ENCODE data around the gene TIRAP. TPM values are rescaled to one million over a fixed set of nuclear protein-coding genes. Genes with fewer than 3 reads are reported as not detected.

The TIRAP gene
- total and polyA plus RNA-seq, 9 of the 15 experiments (the other 6 are each of a cell fraction or from before 2014, with no cell fraction given), result 0.60 to 8.7 (median 3.7) TPM

GRCh38 chr11:126310200-126310991, 27.5 kb downstream of the TIRAP start (continued):
- TF ChIP-seq CTCFL (IDR thresholded peaks at IDR 0.05; ENCODE audit: borderline replicate concordance, insufficient read depth, low read depth, low read length, poor library complexity, severe bottlenecking) (peak; percentile 20), NCOA6 (IDR thresholded peaks at IDR 0.05) (no peak), TARDBP (IDR thresholded peaks at IDR 0.05) (no peak), ZNF143 (CRISPR knock-in tag; IDR thresholded peaks at IDR 0.05) (no peak), ZNF124 (CRISPR knock-in tag; IDR thresholded peaks at IDR 0.05) (no peak), KDM5B (IDR thresholded peaks at IDR 0.05; ENCODE audit: insufficient replicate concordance, low read depth, low read length) (no peak), SMAD3 (CRISPR knock-in tag; conservative IDR thresholded peaks at IDR 0.05) (no peak), HMBOX1 (IDR thresholded peaks at IDR 0.05) (no peak), HNRNPUL1 (IDR thresholded peaks at IDR 0.05; ENCODE audit: low read length) (no peak), CHD2 (IDR thresholded peaks at IDR 0.05; ENCODE audit: low read depth, low read length) (no peak), ZNF551 (CRISPR knock-in tag; IDR thresholded peaks at IDR 0.05) (no peak), ARHGAP35 (IDR thresholded peaks at IDR 0.05; ENCODE audit: partially characterized antibody) (no peak), RBM34 (IDR thresholded peaks at IDR 0.05; ENCODE audit: borderline replicate concordance, insufficient read depth, low read length) (no peak), RB1 (IDR thresholded peaks at IDR 0.05; ENCODE audit: low read depth) (peak; percentile 24; the same call in 1 of the 2 replicates), PTRF (tag; IDR thresholded peaks at IDR 0.05) (no peak), ATF4 (CRISPR knock-in tag; IDR thresholded peaks at IDR 0.05) (no peak), HNRNPK (IDR thresholded peaks at IDR 0.05; ENCODE audit: low read depth, low read length, poor library complexity, severe bottlenecking) (no peak), CREB3L1 (IDR thresholded peaks at IDR 0.05; ENCODE audit: borderline replicate concordance, low read depth) (no peak), IFI16 (CRISPR knock-in tag; IDR thresholded peaks at IDR 0.05) (no peak)

All from K562 (cell line).